Measurements from ENCODE around the gene RNFT2. TPM values are rescaled to one million over a fixed set of nuclear protein-coding genes. Genes with fewer than 3 reads are reported as not detected.

The RNFT2 gene
- total and polyA plus RNA-seq, 12 donors, result 0.46 to 2.2 (median 1.6) TPM

DNA sequence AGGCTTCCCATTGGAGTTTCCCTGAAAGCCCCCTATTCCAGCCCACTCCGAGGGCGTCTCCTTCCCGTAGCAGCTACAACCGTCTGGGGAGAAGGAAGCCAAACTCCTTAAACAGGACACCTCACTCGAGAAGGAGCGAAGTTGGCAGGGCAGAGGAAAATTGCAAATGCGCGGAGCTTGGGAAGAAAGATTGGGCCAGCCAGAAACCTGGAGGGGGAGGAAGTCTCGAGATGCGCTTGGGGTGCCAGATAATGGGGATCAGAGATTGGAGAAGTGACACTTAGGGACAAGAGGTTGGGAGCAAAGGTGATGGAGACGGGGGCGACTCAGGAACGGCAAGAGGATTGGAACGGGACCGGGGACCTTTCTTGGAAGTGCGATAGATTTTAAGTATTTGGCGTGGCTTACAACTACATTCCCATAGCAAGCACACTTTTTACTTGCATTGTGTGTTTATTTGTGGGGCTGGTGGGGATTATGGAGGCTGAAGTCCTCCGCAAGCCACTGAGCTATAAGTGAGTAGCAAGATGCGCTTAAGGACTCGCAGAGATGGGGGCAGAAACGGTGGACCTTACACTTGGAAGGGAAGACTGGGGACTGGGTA is 142.2 kb downstream of the RNFT2 start:
- WGBS, 2 donors, result 2% methylated on average over 20 to 21 of the region's 21 CpGs
- intact Hi-C loops (cut with DNase I), result loop anchor here in 5 of 10 donors (5.0 to 10.0 kb wide), 3 partner anchors 173 to 178 kb away; no protein-coding TSS in a partner anchor
- no peak for ATAC-seq

DNA sequence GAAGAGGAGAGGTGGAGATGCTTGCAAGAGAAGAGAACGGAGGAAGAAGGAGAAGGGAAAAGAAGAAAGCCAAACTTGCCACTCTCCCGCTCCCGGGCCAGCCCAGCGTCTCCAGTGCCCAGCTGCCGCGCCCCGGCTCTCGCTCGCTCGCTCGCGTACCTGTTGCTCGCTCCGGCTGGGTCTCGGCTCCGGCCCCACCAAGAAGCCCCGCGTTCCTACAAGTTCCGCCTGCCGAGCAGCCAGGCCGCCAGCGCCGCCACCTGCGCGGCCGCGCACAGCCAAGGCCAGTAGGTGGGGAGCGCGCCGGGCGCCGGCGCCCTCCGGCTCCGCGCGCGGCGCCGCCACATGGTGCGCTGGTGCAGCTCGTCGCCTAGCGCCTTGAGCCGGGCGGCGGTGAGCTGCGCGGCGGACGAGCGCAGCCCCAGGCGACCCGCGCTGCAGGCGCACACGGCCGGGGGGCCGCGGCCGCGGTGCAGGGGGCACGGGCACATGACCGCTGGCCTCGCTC is 142.8 kb downstream of the RNFT2 start:
- Histone ChIP-seq H3K27ac (no peak overlapping the region), H3K36me3 (no peaks in the 10 kb centered on the region), H3K9me3 (no peaks in the 10 kb centered on the region), H3K4me1 (peaks cover 8 to 43% (median 32%) of the 10 kb centered on the region in 9 donors), H3K4me3 (peak overlapping the region in 9 of 10 donors; percentile 27 to 54 (median 47)), H3K27me3 (peaks cover 7 to 91% (median 76%) of the 10 kb centered on the region in 7 donors)
- TF ChIP-seq, protein P1, sequence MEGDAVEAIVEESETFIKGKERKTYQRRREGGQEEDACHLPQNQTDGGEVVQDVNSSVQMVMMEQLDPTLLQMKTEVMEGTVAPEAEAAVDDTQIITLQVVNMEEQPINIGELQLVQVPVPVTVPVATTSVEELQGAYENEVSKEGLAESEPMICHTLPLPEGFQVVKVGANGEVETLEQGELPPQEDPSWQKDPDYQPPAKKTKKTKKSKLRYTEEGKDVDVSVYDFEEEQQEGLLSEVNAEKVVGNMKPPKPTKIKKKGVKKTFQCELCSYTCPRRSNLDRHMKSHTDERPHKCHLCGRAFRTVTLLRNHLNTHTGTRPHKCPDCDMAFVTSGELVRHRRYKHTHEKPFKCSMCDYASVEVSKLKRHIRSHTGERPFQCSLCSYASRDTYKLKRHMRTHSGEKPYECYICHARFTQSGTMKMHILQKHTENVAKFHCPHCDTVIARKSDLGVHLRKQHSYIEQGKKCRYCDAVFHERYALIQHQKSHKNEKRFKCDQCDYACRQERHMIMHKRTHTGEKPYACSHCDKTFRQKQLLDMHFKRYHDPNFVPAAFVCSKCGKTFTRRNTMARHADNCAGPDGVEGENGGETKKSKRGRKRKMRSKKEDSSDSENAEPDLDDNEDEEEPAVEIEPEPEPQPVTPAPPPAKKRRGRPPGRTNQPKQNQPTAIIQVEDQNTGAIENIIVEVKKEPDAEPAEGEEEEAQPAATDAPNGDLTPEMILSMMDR (IDR thresholded peaks at IDR 0.05), result peak in 2 of 9 donors; percentile 10 to 28
- ATAC-seq (peak; percentile 41 to 88 (median 74)), DNase-seq (peak; percentile 10 to 28)
- WGBS, 2 donors, result 0 to 1% methylated on average over 59 to 65 of the region's 65 CpGs
- intact Hi-C loops (cut with DNase I), result loop anchor here in 5 of 10 donors (5.0 to 10.0 kb wide), 3 partner anchors 174 to 179 kb away; no protein-coding TSS in a partner anchor

More for the DNA sequence above, 142.2 kb downstream of the RNFT2 start:
- H3K4me1 ChIP-seq, result peaks cover 8 to 43% (median 32%) of the 10 kb centered on the region in 9 donors
- peak overlapping the region in 9 of 10 donors; percentile 27 to 54 (median 44) for H3K4me3 ChIP-seq
- DNase-seq, result no peak
- TF ChIP-seq, protein P1 (IDR thresholded peaks at IDR 0.05), result no peak
- no peaks in the 10 kb centered on the region for H3K36me3 ChIP-seq
- peaks cover 7 to 96% (median 80%) of the 10 kb centered on the region in 7 donors for H3K27me3 ChIP-seq
- no peaks in the 10 kb centered on the region for H3K9me3 ChIP-seq
- no peak overlapping the region for H3K27ac ChIP-seq

DNA sequence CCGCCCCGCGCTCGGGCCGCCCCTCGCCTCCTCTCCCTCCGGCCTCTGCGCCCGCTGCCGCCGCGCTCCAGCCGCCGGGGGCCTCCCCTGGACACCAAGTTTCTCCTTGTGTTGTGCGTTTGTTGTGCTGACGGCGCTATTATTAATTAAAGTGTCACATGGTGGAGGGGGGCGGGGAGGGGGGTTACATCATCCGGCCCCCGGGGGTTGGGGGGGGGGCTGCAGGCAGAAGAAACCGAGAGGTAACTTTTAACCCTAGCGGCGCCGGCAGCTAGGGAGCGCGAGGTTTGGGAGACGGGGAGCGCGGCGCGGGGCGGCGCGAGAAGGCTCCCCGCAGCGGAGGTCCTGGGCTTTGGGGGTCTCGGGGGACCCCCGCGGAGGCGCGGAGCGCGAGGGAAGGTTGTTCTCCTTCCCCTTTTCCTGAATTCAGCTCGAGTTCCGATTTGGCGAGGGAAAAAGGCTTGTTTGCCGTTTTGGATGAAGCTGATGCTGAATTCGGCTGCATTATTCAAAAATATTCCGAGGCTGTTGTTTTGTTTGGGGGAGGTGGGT is 143.3 kb downstream of the RNFT2 start, which contains the start of gene HRK:
TSS of gene HRK (minus strand) at position 117 of the 552 bp plus-strand sequence. CDS start 134 bp downstream, outside the sequence.
- DNase-seq (peak in 1 of 2 donors; percentile 6), ATAC-seq (peak in 1 of 8 donors; percentile 31)
- H3K9me3 ChIP-seq, result no peaks in the 10 kb centered on the region
- TF ChIP-seq, protein P1 (IDR thresholded peaks at IDR 0.05), result no peak
- intact Hi-C loops (cut with DNase I), result loop anchor here in 5 of 10 donors (5.0 to 10.0 kb wide), 3 partner anchors 174 to 179 kb away; no protein-coding TSS in a partner anchor
- WGBS, 2 donors, result 0% methylated on average over 39 to 49 of the region's 49 CpGs
- H3K27ac ChIP-seq, result no peak within 1 kb of the TSS
- peaks cover 8 to 43% (median 32%) of the 10 kb centered on the region in 9 donors for H3K4me1 ChIP-seq
- no peaks in the 10 kb centered on the region for H3K36me3 ChIP-seq
- peak within 1 kb of the TSS in 9 of 10 donors; percentile 27 to 54 (median 47) for H3K4me3 ChIP-seq
- peaks cover 7 to 85% (median 70%) of the 10 kb centered on the region in 7 donors for H3K27me3 ChIP-seq

GRCh38 chr12:116881877-116882507 is 143.9 kb downstream of the RNFT2 start:
- Histone ChIP-seq H3K9me3 (no peaks in the 10 kb centered on the region), H3K27ac (no peak overlapping the region), H3K4me3 (peak overlapping the region in 7 of 10 donors; percentile 29 to 52 (median 47)), H3K4me1 (peaks cover 8 to 43% (median 32%) of the 10 kb centered on the region in 9 donors), H3K36me3 (no peaks in the 10 kb centered on the region), H3K27me3 (peaks cover 7 to 79% (median 65%) of the 10 kb centered on the region in 7 donors)
- TF ChIP-seq, protein P1 (IDR thresholded peaks at IDR 0.05), result no peak
- ATAC-seq (no peak), DNase-seq (no peak)
- intact Hi-C loops (cut with DNase I), result loop anchor here in 7 of 10 donors (2.0 to 10.0 kb wide), 4 partner anchors 175 to 180 kb away; no protein-coding TSS in a partner anchor
- WGBS, 2 donors, result 6% methylated on average over 29 of the region's 29 CpGs

All from heart right ventricle (tissue), 16 donors.